OCI-LY3 (cell line): Measurements from ENCODE around the gene SLC9A8.
"Not testable (repeated sequence)": the region's sequence is repeated elsewhere in the genome, so short reads cannot be mapped to it uniquely, and the experiment has no call there.

Experiments
- H2AFZ ChIP-seq: fragments of 200-600, 300-600 bp; shearing (Covaris generic); 2 replicates; pipeline ENCODE4 v1.6.0; 2014; ENCODE audit warnings: antibody characterized with exemption, low read depth, low read length
- H3K27ac ChIP-seq: fragments of 200-600, 300-600 bp; sonication (generic); 2 replicates; pipeline ENCODE4 v1.5.1; 2014; ENCODE audit warnings: mild to moderate bottlenecking, low read length, moderate library complexity, mixed read lengths
- H3K27me3 ChIP-seq: fragments of 200-600, 300-600 bp; sonication (generic); 2 replicates; pipeline ENCODE4 v1.6.1; 2014; ENCODE audit warnings: low read depth, low read length, mixed read lengths
- H3K36me3 ChIP-seq: fragments of 200-600, 300-600 bp; sonication (generic); replicated peaks from 2 replicates; pipeline ENCODE3; 2014; ENCODE audit warnings: low read depth, low read length, mixed read lengths
- H3K4me1 ChIP-seq: fragments of 300-600, 200-600 bp; sonication (generic); 2 replicates; pipeline ENCODE4 v1.6.1; 2014; ENCODE audit warnings: low read length, mixed read lengths
- H3K4me2 ChIP-seq: fragments of 200-600, 300-600 bp; sonication (generic); 2 replicates; pipeline ENCODE4 v1.6.1; 2014; ENCODE audit warnings: low read length, mixed read lengths
- H3K4me3 ChIP-seq: fragments of 300-600, 200-600 bp; sonication (generic); 2 replicates; pipeline ENCODE4 v1.5.1; 2014; ENCODE audit warnings: antibody characterized with exemption, mild to moderate bottlenecking, low read length, moderate library complexity
- H3K79me2 ChIP-seq: fragments of 300-600, 200-600 bp; shearing (Covaris generic); 2 replicates; pipeline ENCODE4 v1.6.1; 2014; ENCODE audit warnings: mild to moderate bottlenecking, low read length, mixed read lengths
- H3K9ac ChIP-seq: fragments of 300-600, 200-600 bp; shearing (Covaris generic); 2 replicates; pipeline ENCODE4 v1.6.0; 2014; ENCODE audit warnings: mild to moderate bottlenecking, low read length, moderate library complexity
- H3K9me3 ChIP-seq: fragments of 200-600, 300-600 bp; shearing (Covaris generic); 2 replicates; pipeline ENCODE4 v1.6.1; 2014; ENCODE audit warnings: low read length, mixed read lengths; ENCODE audit not compliant: insufficient read depth
- H4K20me1 ChIP-seq: fragments of 200-600, 300-600 bp; sonication (generic); 2 replicates; pipeline ENCODE4 v1.6.1; 2016; ENCODE audit warnings: low read length, mixed read lengths; ENCODE audit not compliant: insufficient read depth
- CTCF ChIP-seq: fragments of 200-600, 300-600 bp; sonication (generic); IDR thresholded peaks from 2 replicates; pipeline ENCODE4 v1.5.1; 2014; ENCODE audit warnings: antibody characterized with exemption, low read length, low read depth
- EZH2phosphoT487 ChIP-seq: fragments of 200-600 bp; shearing (Covaris generic); IDR thresholded peaks from 2 replicates; pipeline ENCODE4 v1.6.1; 2018; ENCODE audit warnings: antibody characterized with exemption, mixed run types, low read depth

The SLC9A8 gene

GRCh38 chr20:49859011-49859410 lies 46.4 kb downstream of the SLC9A8 start:
- H3K4me2 ChIP-seq = no peak overlapping the region
- no peaks in the 10 kb centered on the region for H3K9me3 ChIP-seq
- TF ChIP-seq CTCF (no peak), EZH2phosphoT487 (no peak)
- no peaks in the 10 kb centered on the region for H3K79me2 ChIP-seq
- no peak overlapping the region for H3K9ac ChIP-seq
- H3K27ac ChIP-seq = no peak overlapping the region
- no peaks in the 10 kb centered on the region for H4K20me1 ChIP-seq
- peaks cover 49% of the 10 kb centered on the region for H3K36me3 ChIP-seq
- no peak overlapping the region for H2AFZ ChIP-seq
- no peaks in the 10 kb centered on the region for H3K4me1 ChIP-seq
- H3K4me3 ChIP-seq = no peak overlapping the region
- no peaks in the 10 kb centered on the region for H3K27me3 ChIP-seq

DNA sequence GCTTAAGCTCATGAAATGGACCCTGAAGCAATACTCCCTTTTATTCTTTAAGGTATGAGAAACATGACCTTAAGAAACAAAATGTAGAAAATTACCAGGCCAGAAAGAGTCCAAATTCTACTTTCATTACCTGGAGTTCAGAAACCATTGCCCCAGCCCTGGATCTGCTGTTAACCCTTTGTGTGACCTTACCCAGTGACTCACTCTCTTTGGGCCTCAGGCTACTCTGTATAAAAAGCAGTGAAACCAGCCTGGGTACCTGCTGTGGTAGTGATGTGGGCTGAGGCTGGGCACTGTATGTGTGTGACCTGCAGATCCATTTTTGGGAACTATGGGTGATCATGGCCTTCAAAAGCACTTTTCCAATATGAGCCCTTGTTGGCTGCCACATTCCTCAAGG lies 47.2 kb downstream of the SLC9A8 start:
- H2AFZ ChIP-seq = no peak overlapping the region
- H3K4me2 ChIP-seq = no peak overlapping the region
- H3K9me3 ChIP-seq = no peaks in the 10 kb centered on the region
- TF ChIP-seq EZH2phosphoT487 (no peak), CTCF (no peak)
- H3K36me3 ChIP-seq = peaks cover 44% of the 10 kb centered on the region
- no peak overlapping the region for H3K9ac ChIP-seq
- no peaks in the 10 kb centered on the region for H3K79me2 ChIP-seq
- H3K27ac ChIP-seq = no peak overlapping the region
- H3K27me3 ChIP-seq = no peaks in the 10 kb centered on the region
- H3K4me1 ChIP-seq = no peaks in the 10 kb centered on the region
- H4K20me1 ChIP-seq = no peaks in the 10 kb centered on the region
- no peak overlapping the region for H3K4me3 ChIP-seq

DNA sequence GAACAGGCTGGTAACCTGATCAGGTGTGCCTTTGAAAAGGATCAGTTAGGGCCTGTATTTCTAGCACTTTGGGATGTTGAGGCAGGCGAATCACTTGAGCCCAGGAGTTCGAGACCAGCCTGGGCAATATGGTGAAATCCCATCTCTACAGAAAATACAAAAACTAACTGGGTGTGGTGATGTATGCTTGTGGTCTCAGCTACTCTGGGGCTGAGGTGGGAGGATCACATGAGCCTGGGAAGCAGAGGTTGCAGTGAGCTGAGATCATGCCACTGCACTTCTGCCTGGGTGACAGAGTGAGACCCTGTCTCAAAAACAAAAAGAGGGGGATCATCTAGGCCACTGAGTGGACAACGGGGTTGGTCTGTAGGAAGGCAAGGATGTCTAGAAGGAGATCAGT lies 48.6 kb downstream of the SLC9A8 start:
- H3K79me2 ChIP-seq, H3K9ac ChIP-seq, H4K20me1 ChIP-seq, H3K4me1 ChIP-seq, H3K27ac ChIP-seq, H3K4me2 ChIP-seq, H3K9me3 ChIP-seq, H3K27me3 ChIP-seq, H3K4me3 ChIP-seq, H2AFZ ChIP-seq: not testable (repeated sequence)
- peaks cover 46% of the 10 kb centered on the region for H3K36me3 ChIP-seq

DNA sequence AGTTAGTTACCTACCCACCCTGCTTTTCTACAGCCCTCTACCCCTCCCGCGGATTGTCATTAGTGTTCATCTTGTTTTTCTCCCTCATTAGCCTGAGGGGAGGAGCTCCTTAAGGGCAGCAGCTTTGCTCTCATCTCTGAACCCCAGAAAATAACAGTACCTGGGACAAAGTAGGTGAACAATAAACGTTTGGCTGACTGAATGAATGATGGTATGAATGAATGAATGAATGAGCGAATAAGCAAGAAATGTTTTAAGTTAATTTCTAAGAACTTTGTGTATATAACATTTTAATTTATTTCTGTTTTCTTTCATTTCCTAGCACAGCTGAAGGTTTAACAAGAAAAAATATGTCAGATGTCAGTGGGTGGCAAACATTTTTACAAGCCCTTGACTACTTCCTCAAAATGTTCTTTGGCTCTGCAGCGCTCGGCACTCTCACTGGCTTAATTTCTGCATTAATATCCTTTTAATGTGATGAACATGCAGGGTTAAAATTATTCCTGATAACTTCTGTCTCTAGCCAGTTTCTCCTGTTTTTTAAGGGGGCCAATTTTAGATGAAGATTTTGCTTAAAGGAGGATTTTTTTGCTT lies 50.1 kb downstream of the SLC9A8 start:
- no peaks in the 10 kb centered on the region for H4K20me1 ChIP-seq
- no peaks in the 10 kb centered on the region for H3K9me3 ChIP-seq
- H3K4me3 ChIP-seq = no peak overlapping the region
- no peaks in the 10 kb centered on the region for H3K79me2 ChIP-seq
- peaks cover 1% of the 10 kb centered on the region for H3K4me1 ChIP-seq
- H3K36me3 ChIP-seq = peaks cover 48% of the 10 kb centered on the region
- no peaks in the 10 kb centered on the region for H3K27me3 ChIP-seq
- no peak overlapping the region for H3K9ac ChIP-seq
- H3K4me2 ChIP-seq = no peak overlapping the region
- H3K27ac ChIP-seq = no peak overlapping the region
- no peak overlapping the region for H2AFZ ChIP-seq
- TF ChIP-seq CTCF (no peak), EZH2phosphoT487 (no peak)

DNA sequence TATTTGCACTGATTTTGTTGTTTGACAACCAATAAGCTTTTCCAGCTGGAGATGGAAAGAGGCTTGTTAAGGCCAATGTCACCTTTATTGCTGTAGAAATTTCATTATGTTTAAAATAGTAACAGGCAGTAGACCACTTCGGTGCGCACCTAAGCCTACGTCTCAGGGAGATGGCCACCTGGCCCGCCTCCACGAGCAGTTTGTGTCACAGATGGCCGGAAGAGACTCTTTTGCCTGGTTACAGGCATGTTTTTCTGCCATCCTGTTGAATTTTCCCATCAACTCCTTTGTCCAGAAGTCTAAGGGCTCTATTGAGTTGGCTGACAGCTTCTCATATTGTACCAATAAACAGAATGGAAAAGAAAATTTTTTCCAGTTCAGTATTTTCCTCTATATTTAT lies 51.0 kb downstream of the SLC9A8 start:
- H3K9ac ChIP-seq = no peak overlapping the region
- H3K27ac ChIP-seq = no peak overlapping the region
- H3K9me3 ChIP-seq = no peaks in the 10 kb centered on the region
- no peak for TF ChIP-seq CTCF
- no peak for TF ChIP-seq EZH2phosphoT487
- peaks cover 47% of the 10 kb centered on the region for H3K36me3 ChIP-seq
- no peaks in the 10 kb centered on the region for H3K79me2 ChIP-seq
- no peak overlapping the region for H2AFZ ChIP-seq
- H3K4me2 ChIP-seq = no peak overlapping the region
- H3K27me3 ChIP-seq = no peaks in the 10 kb centered on the region
- H4K20me1 ChIP-seq = no peaks in the 10 kb centered on the region
- H3K4me3 ChIP-seq = no peak overlapping the region
- H3K4me1 ChIP-seq = peaks cover 5% of the 10 kb centered on the region
